ENCODE measurements around the gene XAGE1B. TPM values are rescaled to one million over a fixed set of nuclear protein-coding genes. Genes with fewer than 3 reads are reported as not detected.
"Not testable (repeated sequence)": the region's sequence is repeated elsewhere in the genome, so short reads cannot be mapped to it uniquely, and the experiment has no call there.

Gene XAGE1B
- total and polyA plus RNA-seq, 2 of the 8 experiments (the other 6 are each of a cell fraction or from before 2014, with no cell fraction given): not detected

GRCh38 chrX:52542311-52542710 lies 25.4 kb upstream of the XAGE1B start (continued):
- TF ChIP-seq ZNF274 (IDR thresholded peaks at IDR 0.05; ENCODE audit: borderline replicate concordance, extremely low read depth, low read length) (no peak), YY1 (IDR thresholded peaks at IDR 0.05; ENCODE audit: low read depth, low read length) (no peak), HDAC6 (IDR thresholded peaks at IDR 0.05; ENCODE audit: low read depth, low read length) (no peak)

DNA sequence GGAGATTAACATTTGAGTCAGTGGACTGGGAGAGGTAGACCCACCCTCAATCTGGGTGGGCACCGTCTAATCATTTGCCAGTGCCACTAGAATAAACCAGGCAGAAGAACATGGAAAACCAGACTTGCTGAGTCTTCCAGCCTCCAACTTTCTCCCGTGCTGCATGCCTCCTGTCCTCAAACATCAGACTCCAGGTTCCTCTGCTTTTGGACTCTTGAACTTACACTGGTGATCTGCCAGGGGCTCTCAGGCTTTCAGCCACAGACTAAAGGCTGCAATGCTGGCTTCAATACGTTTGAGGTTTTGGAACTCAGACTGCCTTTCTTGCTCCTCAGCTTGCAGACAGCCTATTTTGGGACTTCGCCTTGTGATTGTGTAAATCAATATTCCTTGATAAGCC lies 24.2 kb upstream of the XAGE1B start:
- H2BK20ac ChIP-seq (ENCODE audit: low read length); H4K91ac ChIP-seq (replicated peaks; ENCODE audit: insufficient read length, low read length); H3K4ac ChIP-seq (replicated peaks; ENCODE audit: insufficient read length, low read depth, low read length); H2BK120ac ChIP-seq (replicated peaks; ENCODE audit: low read depth, low read length); FAIRE-seq; H4K20me1 ChIP-seq (replicated peaks in 1 of 2; ENCODE audit: control insufficient read depth in 1 of 2, insufficient read depth in 2 of 2, low read length in 2 of 2); H3K23ac ChIP-seq (ENCODE audit: insufficient read length); H2BK5ac ChIP-seq (ENCODE audit: low read depth, low read length); H3K4me3 ChIP-seq (ENCODE audit: extremely low read depth in 1 of 4, insufficient read depth in 2 of 4, low read depth in 3 of 4, low read length in 4 of 4); H3K4me1 ChIP-seq (replicated peaks in 1 of 4; ENCODE audit: control insufficient read depth in 3 of 4, insufficient read depth in 4 of 4, low read length in 3 of 4); H2AFZ ChIP-seq (ENCODE audit: low read length); H4K5ac ChIP-seq (ENCODE audit: insufficient read length, low read depth, low read length); H3K27me3 ChIP-seq (replicated peaks in 1 of 4; ENCODE audit: control insufficient read depth in 3 of 4, extremely low read depth in 1 of 4, insufficient read depth in 3 of 4, low read length in 3 of 4); H2BK15ac ChIP-seq (ENCODE audit: low read length); H2BK12ac ChIP-seq (ENCODE audit: low read depth, low read length); POLR2A ChIA-PET (ENCODE audit: partially characterized antibody); H3K23me2 ChIP-seq (ENCODE audit: low read depth, low read length); H4K8ac ChIP-seq (ENCODE audit: extremely low read depth, insufficient read depth, low read length); H3K56ac ChIP-seq (replicated peaks; ENCODE audit: insufficient read length, low read depth, low read length); H3K14ac ChIP-seq (ENCODE audit: insufficient read length); H3K27ac ChIP-seq (ENCODE audit: low read depth, low read length); CTCF ChIA-PET (ENCODE audit: partially characterized antibody); H3K9me3 ChIP-seq (ENCODE audit: insufficient read depth in 2 of 2, low read depth in 1 of 2, low read length in 1 of 2); H3K4me2 ChIP-seq (ENCODE audit: insufficient read depth in 1 of 2, low read depth in 2 of 2, low read length in 2 of 2); H3K18ac ChIP-seq (ENCODE audit: extremely low read depth, low read length); H3K79me2 ChIP-seq (ENCODE audit: control insufficient read depth in 1 of 2, insufficient read depth in 2 of 2, low read length in 2 of 2); DNase-seq (ENCODE audit: low read depth in 1 of 2, low spot score in 2 of 2); H3K79me1 ChIP-seq (ENCODE audit: low read depth, low read length); H2AK5ac ChIP-seq (ENCODE audit: low read depth, low read length); H3K9ac ChIP-seq (replicated peaks in 1 of 4; ENCODE audit: extremely low read depth in 1 of 4, low read depth in 3 of 4, low read length in 3 of 4); H3K36me3 ChIP-seq (ENCODE audit: control insufficient read depth in 2 of 4, insufficient read depth in 4 of 4, low read length in 3 of 4): not testable (repeated sequence)
- WGBS, 2 experiments (ENCODE audit: extremely low coverage in 1 of 2, insufficient coverage in 1 of 2, insufficient read length in 1 of 2, insufficient replicate concordance in 2 of 2, low coverage in 1 of 2, low lambda C conversion rate in 2 of 2, missing lambda C conversion rate in 1 of 2): 93% methylated on average over 3 of the region's 4 CpGs; no CpG with 5 or more reads in 1 of the 2 experiments

Measured in H1 (cell line).